ENCODE measurements around the gene HMG20A. TPM values are rescaled to one million over a fixed set of nuclear protein-coding genes. Genes with fewer than 3 reads are reported as not detected.

HMG20A gene
- total and polyA plus RNA-seq, 9 of the 15 experiments (the other 6 are each of a cell fraction or from before 2014, with no cell fraction given), result 25.0 to 68.1 (median 38.9) TPM

GRCh38 chr15:77420610-77421369 is at the start of gene HMG20A (continued):
- TF ChIP-seq ZHX1 (conservative IDR thresholded peaks at IDR 0.05; ENCODE audit: low read length), result 0 out of 2 replicates have a peak, but pooled peaks have one; percentile 50
- TF ChIP-seq FOS (IDR thresholded peaks at IDR 0.05; ENCODE audit: extremely low read depth, insufficient read length), result no peak
- TF ChIP-seq EWSR1 (IDR thresholded peaks at IDR 0.05; ENCODE audit: borderline replicate concordance, low read depth, partially characterized antibody), result no peak
- TF ChIP-seq OTX1 (CRISPR knock-in tag; IDR thresholded peaks at IDR 0.05), result peak; percentile 38; the same call in 1 of the 2 replicates
- no peak; the same call in 1 of the 2 replicates for TF ChIP-seq DDX20 (tag; IDR thresholded peaks at IDR 0.05; ENCODE audit: low read depth)
- no peak for TF ChIP-seq ZNF324 (CRISPR knock-in tag; IDR thresholded peaks at IDR 0.05)
- no peak for TF ChIP-seq RFX7 (CRISPR knock-in tag; IDR thresholded peaks at IDR 0.05)
- TF ChIP-seq, protein P1, sequence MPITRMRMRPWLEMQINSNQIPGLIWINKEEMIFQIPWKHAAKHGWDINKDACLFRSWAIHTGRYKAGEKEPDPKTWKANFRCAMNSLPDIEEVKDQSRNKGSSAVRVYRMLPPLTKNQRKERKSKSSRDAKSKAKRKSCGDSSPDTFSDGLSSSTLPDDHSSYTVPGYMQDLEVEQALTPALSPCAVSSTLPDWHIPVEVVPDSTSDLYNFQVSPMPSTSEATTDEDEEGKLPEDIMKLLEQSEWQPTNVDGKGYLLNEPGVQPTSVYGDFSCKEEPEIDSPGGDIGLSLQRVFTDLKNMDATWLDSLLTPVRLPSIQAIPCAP (CRISPR knock-in tag; IDR thresholded peaks at IDR 0.05; ENCODE audit: borderline replicate concordance), result no peak
- TF ChIP-seq LARP7 (IDR thresholded peaks at IDR 0.05), result peak; percentile 62; the same call in 1 of the 2 replicates
- TF ChIP-seq ZBTB7A (IDR thresholded peaks at IDR 0.05; ENCODE audit: borderline replicate concordance, control insufficient read depth, low read depth, low read length), result peak; percentile 91
- peak; percentile 77 for TF ChIP-seq ASH1L (IDR thresholded peaks at IDR 0.05; ENCODE audit: borderline replicate concordance, low read depth, partially characterized antibody)
- peak; percentile 57; the same call in 1 of the 2 replicates for TF ChIP-seq ARID2 (IDR thresholded peaks at IDR 0.05)
- TF ChIP-seq RERE (CRISPR knock-in tag; IDR thresholded peaks at IDR 0.05; ENCODE audit: borderline replicate concordance), result no peak
- no peak for TF ChIP-seq CAMTA2 (CRISPR knock-in tag; conservative IDR thresholded peaks at IDR 0.05)
- TF ChIP-seq ZNF354B (CRISPR knock-in tag; IDR thresholded peaks at IDR 0.05), result no peak
- peak; percentile 53; the same call in 1 of the 2 replicates for TF ChIP-seq XRCC5 (IDR thresholded peaks at IDR 0.05; ENCODE audit: low read depth, low read length)
- TF ChIP-seq E2F5 (CRISPR knock-in tag; IDR thresholded peaks at IDR 0.05), result no peak
